Pulmonary artery endothelial cell (primary cell): ENCODE results near the gene PRRT3. TPM values are rescaled to one million over a fixed set of nuclear protein-coding genes. Genes with fewer than 3 reads are reported as not detected.
"Not testable (repeated sequence)": the region's sequence is repeated elsewhere in the genome, so short reads cannot be mapped to it uniquely, and the experiment has no call there.

Experiments
- DNase-seq: peaks from one replicate; pipeline ENCODE4 v3.0.0-alpha.2; 2011; ENCODE audit warnings: low read depth, low spot score
- total RNA-seq: library from RNA; depleted of rRNA; stranded (reverse); fragments of >200 nt; gene quantifications from 2 replicates; pipeline ENCODE4 v1.2.3, GENCODE V29; 2014

The PRRT3 gene
- total RNA-seq, 1 donor from 2014 or later = 1.1 TPM

GRCh38 chr3:9899289-9899791 lies 52.9 kb downstream of the PRRT3 start:
- DNase-seq = no peak

GRCh38 chr3:9898467-9899241 lies 53.6 kb downstream of the PRRT3 start:
- DNase-seq = no peak

GRCh38 chr3:9897408-9898372 lies 54.5 kb downstream of the PRRT3 start:
- DNase-seq = no peak

GRCh38 chr3:9896755-9897407 lies 55.3 kb downstream of the PRRT3 start:
- not testable (repeated sequence) for DNase-seq

GRCh38 chr3:9895715-9896114 lies 56.5 kb downstream of the PRRT3 start:
- not testable (repeated sequence) for DNase-seq

Other genes starting within 250 kb of the PRRT3 start
- not detected in 2 replicates for gene CPNE9, start 248.6 kb downstream of the PRRT3 start, total RNA-seq
- gene BRPF1, start 220.7 kb downstream of the PRRT3 start, total RNA-seq = 20.7 and 22.6 TPM in 2 replicates
- 18.6 and 19.7 TPM in 2 replicates for gene OGG1, start 202.5 kb downstream of the PRRT3 start, total RNA-seq
- 46.7 and 50.6 TPM in 2 replicates for gene CAMK1, start 182.5 kb downstream of the PRRT3 start, total RNA-seq
- 30.2 and 37.3 TPM in 2 replicates for gene TADA3, start 159.9 kb downstream of the PRRT3 start, total RNA-seq
- gene ARPC4, start 159.3 kb downstream of the PRRT3 start, total RNA-seq = 287 and 389 TPM in 2 replicates
- gene TTLL3, start 142.1 kb downstream of the PRRT3 start, total RNA-seq = 7.1 and 7.4 TPM in 2 replicates
- 27.8 and 35.6 TPM in 2 replicates for gene RPUSD3, start 108.4 kb downstream of the PRRT3 start, total RNA-seq
- not detected in 2 replicates for gene CIDEC, start 72.2 kb downstream of the PRRT3 start, total RNA-seq
- 29.0 and 35.3 TPM in 2 replicates for gene JAGN1, start 61.8 kb downstream of the PRRT3 start, total RNA-seq
- 0.07 and 0.14 TPM in 2 replicates for gene IL17RE, start 49.6 kb downstream of the PRRT3 start, total RNA-seq
- gene IL17RC, start 35.3 kb downstream of the PRRT3 start, total RNA-seq = 18.3 and 18.7 TPM in 2 replicates
- 29.1 and 41.7 TPM in 2 replicates for gene CRELD1, start 18.6 kb downstream of the PRRT3 start, total RNA-seq
- gene EMC3, start 34.4 kb upstream of the PRRT3 start, total RNA-seq = 44.2 and 100 TPM in 2 replicates
- 22.0 and 34.0 TPM in 2 replicates for gene FANCD2, start 74.0 kb upstream of the PRRT3 start, total RNA-seq
- not detected in 2 replicates for gene FANCD2OS, start 155.8 kb upstream of the PRRT3 start, total RNA-seq
- 113 and 170 TPM in 2 replicates for gene BRK1, start 163.3 kb upstream of the PRRT3 start, total RNA-seq
- 39.0 and 42.8 TPM in 2 replicates for gene VHL, start 189.4 kb upstream of the PRRT3 start, total RNA-seq
- gene IRAK2, start 212.5 kb upstream of the PRRT3 start, total RNA-seq = 26.1 and 29.4 TPM in 2 replicates